HepG2 (cell line): ENCODE results near the gene CALCR. TPM values are rescaled to one million over a fixed set of nuclear protein-coding genes. Genes with fewer than 3 reads are reported as not detected.

ENCODE experiments used
- ATAC-seq: fragments of 200-7000 bp; cut with Tn5 transposase; 3 replicates; pipeline ENCODE4 v1.9.1; 2020; ENCODE audit warnings: mild to moderate bottlenecking, moderate library complexity
- BruUV-seq: library from RNA; stranded (reverse); fragments of 400-500 nt; replicated peaks from 2 replicates; lab custom pipeline; 2021; lab: Mats Ljungman, UMichigan
- CTCF ChIA-PET: fragments of 300-600 bp; formaldehyde crosslinking; extraction: SDS; loops from one replicate; lab custom pipeline; 2021; ENCODE audit warnings: low total read pairs, inconsistent platforms, low intra/inter-chr PET ratio; lab: Yijun Ruan, JAX
- POLR2A ChIA-PET: fragments of 350-600 bp; sonication (Branson Sonifier 250); formaldehyde crosslinking; loops from one replicate; lab custom pipeline; 2020; ENCODE audit warnings: antibody characterized with exemption, inconsistent platforms; lab: Yijun Ruan, JAX
- DNase-seq: peaks from one replicate; pipeline ENCODE4 v3.0.0-alpha.2; 2015; ENCODE audit warnings: low spot score
- FAIRE-seq: peaks from 3 replicates; lab custom pipeline; 2011; peaks lifted over from hg19 to GRCh38; lab: Jason Lieb, UNC
- H2AFZ ChIP-seq: one replicate; pipeline ENCODE4 v1.6.1; 2011; ENCODE audit warnings: low read length, inconsistent platforms
- H3K27ac ChIP-seq: fragments of 300-600 bp; 3 replicates; pipeline ENCODE4 v1.8.0; 2011; ENCODE audit warnings: mixed run types, mild to moderate bottlenecking, mixed read lengths, low read length, inconsistent platforms; ENCODE audit not compliant: insufficient read depth; ENCODE audit errors: extremely low read length
- H3K27me3 ChIP-seq, 2 experiments: fragments of 200-600 bp in 1 of 2; 2 replicates in 1 of 2; 3 replicates in 1 of 2; pipeline versions ENCODE4 v1.6.0 to v1.8.0; 2011; ENCODE audit warnings: low read length in 2 of 2, mild to moderate bottlenecking in 2 of 2, moderate library complexity in 2 of 2, inconsistent platforms in 1 of 2; ENCODE audit not compliant: insufficient read depth in 2 of 2, control insufficient read depth in 1 of 2
- H3K36me3 ChIP-seq, 2 experiments: fragments of 200-600 bp in 1 of 2; replicated peaks in 1 of 2; 2 replicates in 1 of 2; 3 replicates in 1 of 2; pipeline versions ENCODE4 v1.5.1 to v1.8.0; 2011; ENCODE audit warnings: low read length in 2 of 2, inconsistent platforms in 1 of 2; ENCODE audit not compliant: insufficient read depth in 2 of 2, control insufficient read depth in 1 of 2
- H3K4me1 ChIP-seq: 2 replicates; pipeline ENCODE4 v1.5.1; 2012; ENCODE audit warnings: low read length, inconsistent platforms; ENCODE audit not compliant: insufficient read depth
- H3K4me2 ChIP-seq: 2 replicates; pipeline ENCODE4 v1.6.0; 2011; ENCODE audit warnings: low read depth, low read length, inconsistent platforms
- H3K4me3 ChIP-seq, 3 experiments: fragments of 200-600 bp in 1 of 3; sonication (generic), shearing (Covaris generic) in 1 of 3; replicated peaks in 1 of 3; 2 replicates each; pipeline ENCODE4 v1.5.1; 2011 to 2016; ENCODE audit warnings: low read length in 3 of 3, inconsistent platforms in 2 of 3, low read depth in 2 of 3, mild to moderate bottlenecking in 2 of 3, control low read depth in 1 of 3, mixed read lengths in 1 of 3; ENCODE audit not compliant: insufficient read depth in 1 of 3
- H3K79me2 ChIP-seq: one replicate; pipeline ENCODE4 v1.6.1; 2011; ENCODE audit warnings: low read length, inconsistent platforms; ENCODE audit not compliant: insufficient read depth
- H3K9ac ChIP-seq: 2 replicates; pipeline ENCODE4 v1.6.0; 2011; ENCODE audit warnings: mild to moderate bottlenecking, low read depth, low read length, inconsistent platforms; ENCODE audit not compliant: insufficient read depth
- H3K9me3 ChIP-seq: 2 replicates; pipeline ENCODE4 v1.5.1; 2012; ENCODE audit warnings: mild to moderate bottlenecking, low read length
- H4K20me1 ChIP-seq: 2 replicates; pipeline ENCODE4 v1.6.0; 2011; ENCODE audit warnings: inconsistent platforms, mild to moderate bottlenecking, low read length, moderate library complexity; ENCODE audit not compliant: insufficient read depth
- ATF7-NPFF ChIP-seq: sonication (generic); formaldehyde crosslinking; IDR thresholded peaks from 2 replicates; pipeline ENCODE4 v1.8.1; 2023; ENCODE audit warnings: mild to moderate bottlenecking, low read depth, missing genetic modification reagents, moderate library complexity
- BCL6 ChIP-seq: IDR thresholded peaks from 2 replicates; pipeline ENCODE4 v1.6.1; 2016; ENCODE audit warnings: missing genetic modification reagents, missing compliant biosample characterization
- FOSL2 ChIP-seq: sonication (generic); formaldehyde crosslinking; IDR thresholded peaks from 2 replicates; pipeline ENCODE4 v1.4.0; 2020; ENCODE audit warnings: missing genetic modification reagents
- GATAD2A ChIP-seq: IDR thresholded peaks from 2 replicates; pipeline ENCODE4 v1.6.1; 2016
- KLF15 ChIP-seq: sonication (generic); formaldehyde crosslinking; IDR thresholded peaks from 2 replicates; pipeline ENCODE4 v1.8.1; 2023; ENCODE audit warnings: borderline replicate concordance, mild to moderate bottlenecking, inconsistent platforms, missing genetic modification reagents, mixed read lengths
- NFIB ChIP-seq: sonication (generic); formaldehyde crosslinking; IDR thresholded peaks from 2 replicates; pipeline ENCODE4 v1.9.0; 2021; ENCODE audit warnings: missing genetic modification reagents, mild to moderate bottlenecking, borderline replicate concordance
- PAXIP1 ChIP-seq: sonication (generic); formaldehyde crosslinking; conservative IDR thresholded peaks from 2 replicates; pipeline ENCODE4 v1.4.0; 2020; ENCODE audit warnings: mild to moderate bottlenecking, missing genetic modification reagents, moderate library complexity
- TGIF2 ChIP-seq: IDR thresholded peaks from 2 replicates; pipeline ENCODE4 v1.6.1; 2016; ENCODE audit warnings: control low read depth, missing compliant biosample characterization
- ZNF432 ChIP-seq: sonication (generic); formaldehyde crosslinking; IDR thresholded peaks from 2 replicates; pipeline ENCODE4 v1.5.0; 2020; ENCODE audit warnings: missing genetic modification reagents, mild to moderate bottlenecking, borderline replicate concordance
- ZNF589 ChIP-seq: sonication (generic); formaldehyde crosslinking; conservative IDR thresholded peaks from 2 replicates; pipeline ENCODE4 v1.8.0; 2022; ENCODE audit warnings: mild to moderate bottlenecking, moderate library complexity, missing genetic modification reagents
- ZNF598 ChIP-seq: sonication (generic); formaldehyde crosslinking; IDR thresholded peaks from 2 replicates; pipeline ENCODE4 v1.5.1; 2020; ENCODE audit warnings: mild to moderate bottlenecking, missing genetic modification reagents, borderline replicate concordance
- ZNF703 ChIP-seq: sonication (generic); formaldehyde crosslinking; IDR thresholded peaks from 2 replicates; pipeline ENCODE4 v1.5.1; 2020; ENCODE audit warnings: missing genetic modification reagents, mild to moderate bottlenecking, moderate library complexity, borderline replicate concordance
- ZNF737 ChIP-seq: sonication (generic); formaldehyde crosslinking; IDR thresholded peaks from 2 replicates; pipeline ENCODE4 v1.5.0; 2020; ENCODE audit warnings: missing genetic modification reagents, mild to moderate bottlenecking, borderline replicate concordance
- ZSCAN22 ChIP-seq: sonication (generic); formaldehyde crosslinking; IDR thresholded peaks from 2 replicates; pipeline ENCODE4 v1.4.0; 2020; ENCODE audit warnings: mild to moderate bottlenecking, missing genetic modification reagents
- in situ Hi-C: cut with HindIII; loops from 2 replicates; pipeline ENCODE4 v1.10.0; 2017; ENCODE audit warnings: low pct_unique_long_range_greater_than_20kb; ENCODE audit not compliant: extremely low pct_ligation_motif_present
- intact Hi-C: fragments of 100-400 bp; cut with micrococcal nuclease; formaldehyde crosslinking; loops from one replicate; pipeline ENCODE4 v1.10.0; 2022; ENCODE audit not compliant: unreplicated experiment
- polyA plus RNA-seq, 8 experiments: library from polyadenylated mRNA; depleted of rRNA in 3 of 8; stranded (reverse) in 7 of 8; unstranded in 1 of 8; fragments of >200 nt; fragmentation: Illumina TruSeq in 4 of 8; extraction: Trizol in 4 of 8; gene quantifications; 2 replicates each; pipeline versions ENCODE4 v1.2.1 to v1.2.3, GENCODE V29; 2011 to 2016; ENCODE audit warnings: low read depth in 4 of 8, missing spikeins in 1 of 8, mixed read lengths in 1 of 8; ENCODE audit not compliant: insufficient read depth in 1 of 8
- total RNA-seq, 5 experiments: library from RNA; depleted of rRNA; stranded (reverse); fragments of >200 nt; fragmentation: Illumina TruSeq; extraction: Trizol; gene quantifications; 2 replicates each; pipeline ENCODE4 v1.2.3, GENCODE V29; 2016; ENCODE audit warnings: low read depth in 1 of 5
- TF ChIP-seq, protein P1 (sequence below): sonication (generic); formaldehyde crosslinking; IDR thresholded peaks from 2 replicates; pipeline ENCODE4 v1.4.0; 2020; ENCODE audit warnings: mild to moderate bottlenecking, missing genetic modification reagents

CALCR gene
- total and polyA plus RNA-seq, 2 of the 13 experiments (the other 11 are each of a cell fraction or from before 2014, with no cell fraction given) = not detected

GRCh38 chr7:93426155-93426696 is 148.3 kb downstream of the CALCR start (continued):
- TF ChIP-seq PAXIP1 (no peak), FOSL2 (CRISPR knock-in tag) (no peak), TGIF2 (CRISPR knock-in tag) (no peak), ZNF432 (CRISPR knock-in tag) (no peak), BCL6 (no peak), NFIB (CRISPR knock-in tag) (no peak), ATF7-NPFF (CRISPR knock-in tag) (no peak), ZNF598 (no peak)

DNA sequence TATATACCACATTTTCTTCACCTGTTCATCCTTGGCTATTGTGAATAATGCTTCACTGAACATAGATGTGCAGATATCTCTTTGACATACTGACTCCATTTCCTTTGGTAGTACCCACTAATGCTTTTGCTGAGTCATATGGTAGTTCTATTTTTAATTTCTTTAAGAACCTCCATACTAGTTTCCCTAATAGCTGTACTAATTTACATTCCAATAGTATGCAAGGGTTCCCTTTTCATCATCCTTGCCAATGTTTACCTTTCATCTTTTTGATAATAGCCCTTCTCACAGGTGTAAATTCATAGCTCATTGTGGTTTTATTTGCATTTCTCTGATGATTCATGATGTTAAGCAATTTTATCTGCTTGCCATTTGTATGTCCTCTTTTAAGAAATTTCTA is 159.9 kb downstream of the CALCR start:
- Histone ChIP-seq H2AFZ (no peak overlapping the region), H3K27me3 (no peaks in the 10 kb centered on the region), H3K4me1 (no peaks in the 10 kb centered on the region), H3K27ac (no peak overlapping the region), H3K79me2 (no peaks in the 10 kb centered on the region), H3K4me3 (no peak overlapping the region), H4K20me1 (no peaks in the 10 kb centered on the region), H3K9me3 (no peaks in the 10 kb centered on the region), H3K4me2 (no peak overlapping the region), H3K9ac (no peak overlapping the region), H3K36me3 (no peaks in the 10 kb centered on the region)
- FAIRE-seq (no peak), ATAC-seq (no peak), DNase-seq (no peak)
- no TSS peak for BruUV-seq
- ChIA-PET POLR2A (no interaction called here), CTCF (no interaction called here)
- TF ChIP-seq ZSCAN22 (CRISPR knock-in tag) = no peak
- no peak for TF ChIP-seq ZNF589 (CRISPR knock-in tag)
- TF ChIP-seq GATAD2A (CRISPR knock-in tag) = no peak
- TF ChIP-seq KLF15 (CRISPR knock-in tag) = no peak
- TF ChIP-seq, protein P1, sequence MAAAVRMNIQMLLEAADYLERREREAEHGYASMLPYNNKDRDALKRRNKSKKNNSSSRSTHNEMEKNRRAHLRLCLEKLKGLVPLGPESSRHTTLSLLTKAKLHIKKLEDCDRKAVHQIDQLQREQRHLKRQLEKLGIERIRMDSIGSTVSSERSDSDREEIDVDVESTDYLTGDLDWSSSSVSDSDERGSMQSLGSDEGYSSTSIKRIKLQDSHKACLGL (CRISPR knock-in tag) = no peak
- TF ChIP-seq ZNF703 = no peak
- no peak for TF ChIP-seq ZNF737 (CRISPR knock-in tag)
- intact Hi-C loops (no loop called here), in situ Hi-C loops (no loop called here)
